AG09309 (cell line): ENCODE results near the gene ZNF17.

ENCODE experiments used
- DNase-seq: peaks from one replicate; pipeline ENCODE4 v3.0.0-alpha.2; 2010; ENCODE audit warnings: low read depth
- H3K4me3 ChIP-seq: 2 replicates; pipeline ENCODE4 v1.5.1; 2011; ENCODE audit warnings: mild to moderate bottlenecking, low read depth, low read length, moderate library complexity; ENCODE audit not compliant: control insufficient read depth
- TF ChIP-seq, protein P1 (sequence below): IDR thresholded peaks from 2 replicates; pipeline ENCODE4 v1.5.1; 2011; ENCODE audit warnings: mild to moderate bottlenecking, low read depth, low read length, inconsistent platforms; ENCODE audit not compliant: insufficient read depth, control insufficient read depth; ENCODE audit errors: missing control alignments

The ZNF17 gene

GRCh38 chr19:57434386-57435061 is 23.6 kb downstream of the ZNF17 start:
- TF ChIP-seq, protein P1, sequence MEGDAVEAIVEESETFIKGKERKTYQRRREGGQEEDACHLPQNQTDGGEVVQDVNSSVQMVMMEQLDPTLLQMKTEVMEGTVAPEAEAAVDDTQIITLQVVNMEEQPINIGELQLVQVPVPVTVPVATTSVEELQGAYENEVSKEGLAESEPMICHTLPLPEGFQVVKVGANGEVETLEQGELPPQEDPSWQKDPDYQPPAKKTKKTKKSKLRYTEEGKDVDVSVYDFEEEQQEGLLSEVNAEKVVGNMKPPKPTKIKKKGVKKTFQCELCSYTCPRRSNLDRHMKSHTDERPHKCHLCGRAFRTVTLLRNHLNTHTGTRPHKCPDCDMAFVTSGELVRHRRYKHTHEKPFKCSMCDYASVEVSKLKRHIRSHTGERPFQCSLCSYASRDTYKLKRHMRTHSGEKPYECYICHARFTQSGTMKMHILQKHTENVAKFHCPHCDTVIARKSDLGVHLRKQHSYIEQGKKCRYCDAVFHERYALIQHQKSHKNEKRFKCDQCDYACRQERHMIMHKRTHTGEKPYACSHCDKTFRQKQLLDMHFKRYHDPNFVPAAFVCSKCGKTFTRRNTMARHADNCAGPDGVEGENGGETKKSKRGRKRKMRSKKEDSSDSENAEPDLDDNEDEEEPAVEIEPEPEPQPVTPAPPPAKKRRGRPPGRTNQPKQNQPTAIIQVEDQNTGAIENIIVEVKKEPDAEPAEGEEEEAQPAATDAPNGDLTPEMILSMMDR = no peak
- peak overlapping the region; percentile 93 for H3K4me3 ChIP-seq
- DNase-seq = no peak

DNA sequence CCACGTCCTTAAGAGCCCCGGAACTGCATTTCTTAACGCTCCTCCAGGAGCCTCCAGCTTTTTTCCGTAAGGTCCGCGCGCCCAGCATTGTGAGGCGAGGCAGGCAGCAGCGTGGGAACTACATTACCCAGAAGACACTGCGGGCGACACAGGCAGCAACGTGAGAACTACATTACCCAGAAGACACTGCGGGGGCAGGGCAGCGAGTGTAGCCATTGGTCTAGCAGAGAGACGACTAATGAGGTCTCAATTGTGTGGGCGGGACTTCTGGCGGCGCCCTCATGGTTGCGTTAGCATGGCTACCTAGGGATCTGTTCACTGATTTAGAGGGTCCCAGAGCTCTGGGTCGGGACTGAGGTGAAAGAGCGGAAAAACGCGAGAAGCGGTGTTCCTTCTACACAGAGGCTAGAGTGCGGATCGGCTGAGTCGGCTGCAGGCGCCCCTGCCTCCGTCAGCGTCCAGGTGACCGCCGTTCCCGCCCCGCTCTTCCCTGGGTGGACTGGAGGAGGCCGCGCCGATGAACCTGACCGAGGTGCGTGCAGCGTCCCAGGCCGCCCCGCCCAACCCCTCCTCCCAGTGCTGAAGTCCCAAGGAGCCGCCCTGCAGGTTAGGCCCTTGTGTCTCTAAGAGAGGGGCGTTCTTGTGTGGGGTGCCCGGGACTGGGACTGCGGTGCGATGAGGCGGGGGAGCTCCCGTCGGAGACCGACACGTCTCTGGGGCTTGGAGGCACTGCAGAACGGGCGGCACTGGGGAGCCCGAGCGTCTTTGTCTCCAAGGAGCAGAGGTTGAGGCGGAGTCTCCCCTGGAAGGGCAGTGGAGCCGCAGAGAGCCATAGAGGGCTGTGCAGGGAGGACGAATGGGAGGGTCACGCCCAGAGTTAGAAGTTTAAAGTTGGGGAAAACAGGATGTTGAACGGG is 24.4 kb downstream of the ZNF17 start, which contains the start of gene ZNF749:
TSS of gene ZNF749 (plus strand) at position 264 of the 917 bp plus-strand sequence. CDS start at position 518, 254 bp downstream.
- DNase-seq = peak; percentile 91
- TF ChIP-seq, protein P1 = no peak
- H3K4me3 ChIP-seq = peak within 1 kb of the TSS; percentile 93

GRCh38 chr19:57436417-57436816 is 25.5 kb downstream of the ZNF17 start:
- peak overlapping the region; percentile 93 for H3K4me3 ChIP-seq
- DNase-seq = no peak
- TF ChIP-seq, protein P1 = no peak

- no peak overlapping the region for H3K4me3 ChIP-seq
- no peak for DNase-seq
- TF ChIP-seq, protein P1 = no peak
These were observed 27.0 kb downstream of the ZNF17 start for GRCh38 chr19:57437931-57438330.

- no peak for DNase-seq
- no peak overlapping the region for H3K4me3 ChIP-seq
- TF ChIP-seq, protein P1 = no peak
These were observed 28.0 kb downstream of the ZNF17 start for GRCh38 chr19:57438925-57439324.

DNA sequence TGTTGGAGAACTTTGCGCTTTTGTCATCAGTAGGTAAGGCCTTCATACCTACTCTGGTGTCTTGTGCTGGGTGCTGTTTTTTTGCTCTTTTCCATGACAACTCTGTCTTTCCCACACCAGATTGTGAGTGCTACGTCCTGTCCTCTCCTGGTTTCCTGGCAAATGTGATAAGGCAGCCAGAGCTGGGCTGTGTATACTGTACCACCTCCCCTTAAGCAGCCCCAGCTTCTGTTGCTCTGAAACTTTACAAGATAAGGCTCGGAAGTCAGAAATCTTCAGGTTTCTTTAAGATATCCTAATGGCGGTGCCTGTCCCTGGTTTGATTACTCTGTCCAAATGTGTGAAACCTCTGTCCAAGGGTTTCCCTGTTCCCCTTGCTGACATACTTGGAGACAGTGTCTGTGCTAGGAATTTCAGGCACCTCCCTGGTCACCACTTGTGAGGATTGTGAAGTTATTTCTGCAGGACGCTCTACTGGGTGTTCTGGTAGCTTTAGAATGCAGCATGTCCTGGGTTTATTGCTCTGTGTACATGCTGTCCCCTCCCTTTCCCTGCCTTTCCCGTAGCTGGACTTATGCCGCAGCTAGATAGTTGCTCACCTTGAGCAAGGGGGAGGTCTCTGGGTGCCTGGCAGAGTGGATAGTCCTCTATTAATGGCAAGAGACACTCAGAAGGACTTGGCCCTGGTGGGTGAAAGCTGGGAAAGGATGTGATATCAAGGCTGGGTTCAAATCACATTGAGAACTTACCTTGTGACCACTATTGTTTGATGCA is 31.2 kb downstream of the ZNF17 start:
- DNase-seq = no peak
- TF ChIP-seq, protein P1 = no peak
- no peak overlapping the region for H3K4me3 ChIP-seq
